Mammary epithelial cell (primary cell): ENCODE measurements around the gene SPAG17.

Experiments
- EZH2 ChIP-seq: IDR thresholded peaks from 2 replicates; pipeline ENCODE4 v1.6.1; 2012; ENCODE audit warnings: low read length, inconsistent platforms, borderline replicate concordance
- TF ChIP-seq, protein P1 (sequence below), 2 donors: IDR thresholded peaks in 1 of 2; conservative IDR thresholded peaks in 1 of 2; 2 replicates each; pipeline ENCODE4 v1.5.1; 2011 to 2012; ENCODE audit warnings: inconsistent platforms in 2 of 2, low read length in 2 of 2, mild to moderate bottlenecking in 2 of 2, control low read depth in 1 of 2, low read depth in 1 of 2; ENCODE audit not compliant: insufficient read depth in 1 of 2; ENCODE audit errors: extremely low read depth in 1 of 2

DNA sequence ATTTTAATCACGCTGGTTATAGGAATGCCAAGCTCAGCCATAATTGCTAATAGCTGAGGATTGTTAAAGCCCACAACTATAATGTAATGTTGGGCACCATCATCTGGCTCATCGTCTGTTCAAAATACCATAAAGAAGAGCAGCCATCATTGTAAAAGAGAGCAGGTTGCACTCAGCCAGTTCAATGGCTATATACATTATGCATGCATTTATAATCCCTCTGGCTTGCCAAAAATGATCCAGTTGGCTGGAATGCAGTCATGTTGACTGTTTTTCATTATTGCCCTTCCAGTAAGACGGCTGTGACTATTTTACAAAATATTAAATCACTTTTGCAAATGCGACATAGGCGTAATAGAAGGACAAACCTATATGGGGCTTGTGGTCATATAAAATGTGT lies 85.3 kb downstream of the SPAG17 start:
- TF ChIP-seq, protein P1, sequence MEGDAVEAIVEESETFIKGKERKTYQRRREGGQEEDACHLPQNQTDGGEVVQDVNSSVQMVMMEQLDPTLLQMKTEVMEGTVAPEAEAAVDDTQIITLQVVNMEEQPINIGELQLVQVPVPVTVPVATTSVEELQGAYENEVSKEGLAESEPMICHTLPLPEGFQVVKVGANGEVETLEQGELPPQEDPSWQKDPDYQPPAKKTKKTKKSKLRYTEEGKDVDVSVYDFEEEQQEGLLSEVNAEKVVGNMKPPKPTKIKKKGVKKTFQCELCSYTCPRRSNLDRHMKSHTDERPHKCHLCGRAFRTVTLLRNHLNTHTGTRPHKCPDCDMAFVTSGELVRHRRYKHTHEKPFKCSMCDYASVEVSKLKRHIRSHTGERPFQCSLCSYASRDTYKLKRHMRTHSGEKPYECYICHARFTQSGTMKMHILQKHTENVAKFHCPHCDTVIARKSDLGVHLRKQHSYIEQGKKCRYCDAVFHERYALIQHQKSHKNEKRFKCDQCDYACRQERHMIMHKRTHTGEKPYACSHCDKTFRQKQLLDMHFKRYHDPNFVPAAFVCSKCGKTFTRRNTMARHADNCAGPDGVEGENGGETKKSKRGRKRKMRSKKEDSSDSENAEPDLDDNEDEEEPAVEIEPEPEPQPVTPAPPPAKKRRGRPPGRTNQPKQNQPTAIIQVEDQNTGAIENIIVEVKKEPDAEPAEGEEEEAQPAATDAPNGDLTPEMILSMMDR (conservative IDR thresholded peaks at IDR 0.05 in 1 of 2, IDR thresholded peaks at IDR 0.05 in 1 of 2; ENCODE audit: extremely low read depth in 1 of 2, insufficient read depth in 1 of 2, low read depth in 1 of 2, low read length in 2 of 2): no peak
- no peak for TF ChIP-seq EZH2
